HepG2 (cell line): ENCODE measurements around the gene STX1B. TPM values are rescaled to one million over a fixed set of nuclear protein-coding genes. Genes with fewer than 3 reads are reported as not detected.

Experiments used
- CREB1 ChIP-seq, 2 experiments: fragments of 450-650 bp in 1 of 2; IDR thresholded peaks; 2 replicates each; pipeline ENCODE4 v1.6.1; 2016 to 2017; ENCODE audit warnings: control low read depth in 1 of 2, mild to moderate bottlenecking in 1 of 2, missing compliant biosample characterization in 1 of 2, missing genetic modification characterization in 1 of 2
- EEA1 ChIP-seq: sonication (generic); formaldehyde crosslinking; IDR thresholded peaks from 2 replicates; pipeline ENCODE4 v1.5.1; 2020; ENCODE audit warnings: mild to moderate bottlenecking, missing genetic modification reagents, borderline replicate concordance
- ERF ChIP-seq: IDR thresholded peaks from 2 replicates; pipeline ENCODE4 v1.6.1; 2018; ENCODE audit warnings: missing biosample characterization, missing genetic modification reagents
- HES4 ChIP-seq: sonication (generic); formaldehyde crosslinking; IDR thresholded peaks from 2 replicates; pipeline ENCODE4 v1.9.0; 2021; ENCODE audit warnings: mild to moderate bottlenecking, missing genetic modification reagents, borderline replicate concordance
- HHEX ChIP-seq: IDR thresholded peaks from 2 replicates; pipeline ENCODE4 v1.6.1; 2016; ENCODE audit warnings: control low read depth
- KDM6A ChIP-seq: IDR thresholded peaks from 2 replicates; pipeline ENCODE4 v1.6.1; 2016; ENCODE audit warnings: low read depth
- KLF15 ChIP-seq: sonication (generic); formaldehyde crosslinking; IDR thresholded peaks from 2 replicates; pipeline ENCODE4 v1.8.1; 2023; ENCODE audit warnings: borderline replicate concordance, mild to moderate bottlenecking, inconsistent platforms, missing genetic modification reagents, mixed read lengths
- MAFF ChIP-seq: IDR thresholded peaks from 2 replicates; pipeline ENCODE4 v1.6.1; 2011; ENCODE audit warnings: low read depth, low read length, improper control_type of control experiment
- MIXL1 ChIP-seq: IDR thresholded peaks from 2 replicates; pipeline ENCODE4 v1.6.1; 2016
- NAIF1 ChIP-seq: sonication (generic); formaldehyde crosslinking; IDR thresholded peaks from 2 replicates; pipeline ENCODE4 v1.5.0; 2020; ENCODE audit warnings: mild to moderate bottlenecking, missing genetic modification reagents, borderline replicate concordance
- NFRKB ChIP-seq: fragments of 450-650 bp; IDR thresholded peaks from 2 replicates; pipeline ENCODE4 v1.6.1; 2017
- PLSCR1 ChIP-seq: sonication (generic); formaldehyde crosslinking; IDR thresholded peaks from 2 replicates; pipeline ENCODE4 v1.5.0; 2020; ENCODE audit warnings: missing genetic modification reagents, mild to moderate bottlenecking, borderline replicate concordance
- RNF219 ChIP-seq: sonication (generic); formaldehyde crosslinking; IDR thresholded peaks from 2 replicates; pipeline ENCODE4 v1.5.0; 2020; ENCODE audit warnings: mild to moderate bottlenecking, missing genetic modification reagents
- SALL2 ChIP-seq: sonication (generic); formaldehyde crosslinking; IDR thresholded peaks from 2 replicates; pipeline ENCODE4 v1.8.1; 2023; ENCODE audit warnings: mild to moderate bottlenecking, missing genetic modification reagents, inconsistent platforms
- SETDB1 ChIP-seq: sonication (generic); formaldehyde crosslinking; IDR thresholded peaks from 2 replicates; pipeline ENCODE4 v1.5.1; 2020; ENCODE audit warnings: missing genetic modification reagents, mild to moderate bottlenecking, borderline replicate concordance
- YEATS2 ChIP-seq: sonication (generic); formaldehyde crosslinking; IDR thresholded peaks from 2 replicates; pipeline ENCODE4 v1.4.0; 2020; ENCODE audit warnings: missing genetic modification reagents, borderline replicate concordance
- ZKSCAN5 ChIP-seq: sonication (generic); formaldehyde crosslinking; IDR thresholded peaks from 2 replicates; pipeline ENCODE4 v1.5.1; 2020; ENCODE audit warnings: mild to moderate bottlenecking, missing genetic modification reagents
- ZNF136 ChIP-seq: sonication (generic); formaldehyde crosslinking; IDR thresholded peaks from 2 replicates; pipeline ENCODE4 v1.8.1; 2022; ENCODE audit warnings: low read depth, mild to moderate bottlenecking, moderate library complexity, missing genetic modification reagents
- ZNF574 ChIP-seq: sonication (generic); formaldehyde crosslinking; IDR thresholded peaks from 2 replicates; pipeline ENCODE4 v1.4.0; 2020; ENCODE audit warnings: missing genetic modification reagents
- ZNF75D ChIP-seq: sonication (generic); formaldehyde crosslinking; IDR thresholded peaks from 2 replicates; pipeline ENCODE4 v1.8.1; 2023; ENCODE audit warnings: missing genetic modification reagents, mild to moderate bottlenecking, borderline replicate concordance
- ZNF772 ChIP-seq: sonication (generic); formaldehyde crosslinking; IDR thresholded peaks from 2 replicates; pipeline ENCODE4 v1.5.0; 2020; ENCODE audit warnings: mild to moderate bottlenecking, missing genetic modification reagents
- ZSCAN29 ChIP-seq: sonication (generic); formaldehyde crosslinking; conservative IDR thresholded peaks from 2 replicates; pipeline ENCODE4 v1.4.0; 2020; ENCODE audit warnings: mild to moderate bottlenecking, missing genetic modification reagents
- polyA plus RNA-seq, 8 experiments: library from polyadenylated mRNA; depleted of rRNA in 3 of 8; stranded (reverse) in 7 of 8; unstranded in 1 of 8; fragments of >200 nt; fragmentation: Illumina TruSeq in 4 of 8; extraction: Trizol in 4 of 8; gene quantifications; 2 replicates each; pipeline versions ENCODE4 v1.2.1 to v1.2.3, GENCODE V29; 2011 to 2016; ENCODE audit warnings: low read depth in 4 of 8, missing spikeins in 1 of 8, mixed read lengths in 1 of 8; ENCODE audit not compliant: insufficient read depth in 1 of 8
- total RNA-seq, 5 experiments: library from RNA; depleted of rRNA; stranded (reverse); fragments of >200 nt; fragmentation: Illumina TruSeq; extraction: Trizol; gene quantifications; 2 replicates each; pipeline ENCODE4 v1.2.3, GENCODE V29; 2016; ENCODE audit warnings: low read depth in 1 of 5

Gene STX1B
- total and polyA plus RNA-seq, 2 of the 13 experiments (the other 11 are each of a cell fraction or from before 2014, with no cell fraction given), result 2.1 to 3.0 TPM

DNA sequence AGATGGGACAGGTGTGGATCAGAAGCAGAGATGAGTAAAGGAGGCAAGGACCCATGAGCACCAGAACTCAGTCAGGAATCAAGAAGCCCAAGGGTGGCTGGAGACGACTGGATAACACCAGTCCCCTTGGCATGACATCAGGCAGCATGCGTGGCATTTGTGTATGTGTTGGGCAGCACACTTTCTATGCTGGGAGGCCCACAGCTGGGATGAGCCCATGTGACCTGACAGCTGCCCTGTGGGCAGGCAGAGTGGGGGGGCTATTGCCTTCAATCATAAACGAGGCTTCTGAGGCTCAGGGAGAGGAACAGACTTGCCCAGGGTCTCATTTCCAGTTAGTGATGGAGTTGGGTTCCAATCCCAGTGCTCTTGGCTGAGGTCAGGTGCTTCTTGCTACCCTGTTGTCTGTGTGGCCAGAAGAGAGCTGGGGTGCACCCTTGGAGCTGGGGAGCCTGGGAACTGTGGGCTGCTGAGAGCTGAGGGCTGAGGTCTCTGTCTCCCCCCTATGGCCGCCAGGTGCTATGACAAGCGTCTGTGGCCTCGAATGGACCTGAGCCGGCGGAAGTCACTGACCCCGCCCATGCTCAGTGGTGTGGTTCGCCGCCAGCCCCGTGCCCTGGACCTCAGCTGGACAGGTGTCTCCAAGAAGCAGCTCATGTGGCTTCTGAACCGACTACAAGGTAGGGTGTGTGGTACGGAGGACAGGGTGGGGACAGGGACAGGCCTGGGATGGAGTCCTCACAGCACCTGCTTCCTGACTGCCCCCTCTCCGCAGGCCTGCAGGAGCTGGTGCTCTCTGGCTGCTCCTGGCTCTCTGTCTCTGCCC lies 68.6 kb downstream of the STX1B start (continued):
- TF ChIP-seq ZNF574 (peak; percentile 81), ZNF75D (CRISPR knock-in tag) (no peak), SETDB1 (CRISPR knock-in tag) (no peak), EEA1 (CRISPR knock-in tag) (no peak; the same call in 1 of the 2 replicates), ZSCAN29 (CRISPR knock-in tag) (no peak), HES4 (CRISPR knock-in tag) (0 out of 2 replicates have a peak, but pooled peaks have one; percentile 10), RNF219 (CRISPR knock-in tag) (no peak), CREB1 (IDR thresholded peaks at IDR 0.05) (no peak), CREB1 (CRISPR knock-in tag; IDR thresholded peaks at IDR 0.05) (no peak), ZNF772 (CRISPR knock-in tag) (0 out of 2 replicates have a peak, but pooled peaks have one; percentile 14), ERF (CRISPR knock-in tag) (peak; percentile 66; the same call in 1 of the 2 replicates), NAIF1 (CRISPR knock-in tag) (no peak), KDM6A (CRISPR knock-in tag) (no peak), ZNF136 (CRISPR knock-in tag) (no peak), KLF15 (CRISPR knock-in tag) (no peak), MAFF (no peak), HHEX (CRISPR knock-in tag) (no peak), ZKSCAN5 (CRISPR knock-in tag) (no peak), MIXL1 (CRISPR knock-in tag) (no peak), YEATS2 (CRISPR knock-in tag) (peak; percentile 43; the same call in 1 of the 2 replicates), SALL2 (CRISPR knock-in tag) (0 out of 2 replicates have a peak, but pooled peaks have one; percentile 43), NFRKB (no peak), PLSCR1 (no peak)
